TTC549 (cell line): Measurements from ENCODE around the gene CHSY1.

Source experiments
- FAIRE-seq: peaks from 2 replicates; lab custom pipeline; 2012; peaks lifted over from hg19 to GRCh38; lab: Jason Lieb, UNC

The CHSY1 gene

DNA sequence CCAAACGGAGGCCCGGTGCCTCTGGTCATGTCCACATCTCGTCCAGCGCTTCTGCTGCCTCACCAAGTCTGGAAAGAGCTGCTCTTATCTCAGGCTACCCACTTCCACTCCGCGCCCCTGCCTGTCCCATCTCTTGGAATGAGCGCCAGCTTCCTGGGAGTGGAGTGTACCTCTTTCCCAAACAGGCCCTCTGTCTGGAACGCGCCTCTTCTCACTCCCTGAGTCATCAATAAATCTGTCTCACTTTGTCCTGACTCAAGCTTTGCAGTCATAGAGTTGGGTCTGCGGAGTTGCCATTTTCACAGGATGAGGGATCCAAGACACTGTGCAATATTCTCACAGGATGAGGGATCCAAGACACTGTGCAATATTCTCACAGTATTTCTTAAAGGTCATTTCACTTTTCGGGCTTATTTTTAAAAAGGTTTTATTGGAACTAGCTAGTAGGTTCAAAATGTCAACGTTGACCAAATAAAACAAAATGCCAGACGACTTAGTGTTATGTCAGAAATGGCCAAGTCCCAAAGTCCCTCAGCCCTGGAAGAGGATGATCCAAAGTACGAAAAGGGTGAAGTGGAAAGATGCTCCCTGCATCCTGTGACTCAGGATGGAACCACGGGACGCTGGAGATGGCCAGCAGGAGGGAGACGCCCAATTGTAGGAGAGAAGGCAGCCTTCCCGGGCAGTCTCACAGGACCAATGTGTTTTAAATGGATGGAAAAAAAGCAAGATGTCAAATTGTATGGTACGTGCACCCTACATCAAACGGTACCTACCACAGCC lies 81.1 kb downstream of the CHSY1 start:
- no peak for FAIRE-seq

DNA sequence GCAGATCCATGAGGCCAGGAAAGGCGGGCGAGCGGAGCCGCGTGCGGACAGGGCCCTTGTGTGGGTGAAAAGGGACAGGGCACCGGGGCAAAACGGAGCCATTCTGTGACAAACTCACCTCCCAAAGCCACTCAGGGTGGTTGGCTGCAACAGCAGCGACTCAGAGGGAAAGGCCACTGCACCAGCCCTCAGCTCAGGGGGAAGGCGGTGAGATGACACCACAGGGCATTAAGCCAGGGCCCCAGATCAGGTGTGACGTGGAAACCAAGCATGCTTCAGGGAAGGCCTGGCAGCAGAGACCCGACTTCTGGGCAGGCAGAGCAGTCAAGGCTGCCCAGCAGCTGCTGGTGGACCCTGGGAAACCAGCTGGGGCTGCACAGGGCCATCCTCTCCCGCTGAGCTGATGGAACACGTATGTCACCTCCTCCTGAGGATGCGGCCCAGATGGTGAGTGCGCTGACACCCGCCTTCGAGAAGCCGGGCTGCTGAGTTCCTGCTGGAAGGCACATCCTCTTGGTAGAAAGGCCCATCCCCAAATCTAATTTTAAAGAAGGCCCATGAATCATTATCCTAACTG lies 82.3 kb downstream of the CHSY1 start:
- no peak for FAIRE-seq

- no peak for FAIRE-seq
Measured at GRCh38 chr15:101168898-101169494, 82.9 kb downstream of the CHSY1 start.

GRCh38 chr15:101168463-101168824 lies 83.4 kb downstream of the CHSY1 start:
- FAIRE-seq, result no peak

GRCh38 chr15:101167753-101168462 lies 83.9 kb downstream of the CHSY1 start:
- FAIRE-seq, result no peak

- no peak for FAIRE-seq
Measured at GRCh38 chr15:101167411-101167752, 84.5 kb downstream of the CHSY1 start.

DNA sequence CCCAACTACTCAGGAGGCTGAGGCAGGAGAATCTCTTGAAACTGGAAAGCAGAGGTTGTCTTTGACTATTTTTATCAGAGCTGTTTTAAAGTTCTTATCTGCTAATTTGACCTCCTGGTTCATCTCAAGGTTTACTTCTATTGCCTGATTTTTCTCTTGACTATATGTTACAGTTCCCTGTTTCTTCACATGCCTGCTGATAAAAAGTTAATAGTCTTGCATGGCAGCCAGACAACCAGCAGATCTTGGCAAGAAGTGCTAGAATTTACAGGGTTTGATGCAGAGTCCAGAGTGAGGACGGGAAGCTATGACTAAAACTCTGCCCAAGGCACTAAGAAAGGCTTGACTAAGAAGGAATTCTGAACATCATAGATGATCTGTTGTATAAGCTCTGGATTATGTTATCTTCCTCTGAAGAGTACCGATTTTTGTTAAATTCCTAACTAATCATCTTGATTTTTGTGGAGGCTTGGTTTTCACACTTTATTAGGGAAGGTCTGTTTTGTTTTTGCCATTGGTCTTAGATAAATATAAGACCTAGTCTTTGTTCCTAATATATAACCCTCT lies 85.9 kb downstream of the CHSY1 start:
- FAIRE-seq, result no peak

DNA sequence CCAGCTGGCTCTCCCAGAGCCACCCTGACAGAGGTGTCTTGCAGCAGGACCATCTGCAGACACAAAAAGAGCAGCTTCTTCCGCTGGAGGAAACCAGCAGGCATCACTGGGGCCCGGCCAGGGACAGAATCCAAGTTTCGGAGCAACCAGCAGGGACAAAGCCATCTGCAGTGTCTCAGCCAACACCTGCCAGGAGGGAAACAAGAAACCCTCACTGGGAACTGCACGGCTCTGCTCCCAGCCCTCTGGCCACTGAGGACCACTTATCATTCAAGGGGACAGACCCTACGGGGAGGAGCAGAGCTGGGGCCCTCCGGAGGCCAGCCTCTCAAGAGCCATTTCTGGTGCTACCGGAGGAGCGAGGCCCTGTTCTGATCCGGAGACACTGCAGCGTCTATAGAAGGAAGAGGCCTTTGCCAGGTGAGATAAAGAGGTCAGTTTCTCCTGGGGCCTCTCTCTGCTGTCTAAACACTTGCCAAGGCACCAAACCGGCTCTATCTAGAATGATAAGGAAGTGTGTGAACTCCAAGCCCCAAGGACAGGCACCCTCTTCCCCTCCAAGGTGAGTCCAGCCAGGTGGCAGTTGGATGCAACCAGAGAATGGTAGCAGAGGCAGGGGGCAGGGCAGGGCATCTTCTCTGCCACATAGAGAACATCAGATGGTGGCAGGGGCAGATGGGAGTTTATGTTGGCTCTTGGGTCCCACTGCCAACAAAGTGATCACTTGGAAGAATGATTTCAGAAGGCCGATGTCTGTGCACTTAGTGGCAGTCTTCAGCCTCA lies 89.0 kb downstream of the CHSY1 start:
- no peak for FAIRE-seq

- no peak for FAIRE-seq
Measured at GRCh38 chr15:101161656-101162055, 90.2 kb downstream of the CHSY1 start.

DNA sequence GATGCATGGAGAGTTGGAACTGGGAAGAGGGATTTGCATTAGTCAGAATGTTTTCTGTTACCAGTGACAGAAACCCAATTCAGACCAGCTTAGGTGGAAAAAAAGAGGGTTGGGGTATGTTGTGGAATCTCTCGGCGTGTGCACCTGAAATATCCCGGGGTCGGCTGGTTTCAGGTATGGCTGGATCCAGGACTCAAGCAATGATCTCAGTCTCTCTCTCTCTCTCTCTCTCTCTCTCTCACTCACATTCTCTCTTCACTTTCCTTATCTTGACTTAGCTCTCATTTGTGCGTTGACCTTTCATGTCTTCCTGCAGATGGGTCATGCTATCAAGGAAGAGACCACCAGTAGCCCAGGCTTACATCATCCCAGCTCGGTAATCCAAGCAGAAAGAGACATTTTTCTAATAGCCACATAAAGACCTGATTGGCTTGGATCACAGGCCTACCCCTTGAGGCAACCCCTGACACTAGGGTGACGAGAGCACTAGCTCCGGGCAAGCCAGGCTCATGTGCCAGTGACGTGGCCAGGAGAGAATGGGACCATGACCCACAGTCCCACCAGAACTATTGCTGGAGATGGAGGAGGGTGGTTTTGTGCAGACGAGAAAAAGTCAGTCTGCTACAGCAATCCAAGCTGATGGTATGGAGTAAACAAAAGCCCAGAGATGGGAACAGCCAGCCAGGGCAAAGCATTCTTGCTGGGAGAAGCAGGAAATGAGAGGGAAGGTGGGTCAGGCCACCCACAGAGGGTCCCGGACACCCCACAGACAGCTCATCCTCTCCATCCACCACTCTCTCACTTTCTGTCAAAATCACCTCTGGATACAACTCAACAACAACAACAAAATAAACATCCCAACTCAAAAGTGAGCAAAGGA lies 91.7 kb downstream of the CHSY1 start:
- FAIRE-seq, result no peak

- no peak for FAIRE-seq
Measured at GRCh38 chr15:101159096-101159935, 92.5 kb downstream of the CHSY1 start.

- no peak for FAIRE-seq
Measured at GRCh38 chr15:101158166-101159095, 93.4 kb downstream of the CHSY1 start.

GRCh38 chr15:101157721-101158120 lies 94.1 kb downstream of the CHSY1 start:
- no peak for FAIRE-seq

DNA sequence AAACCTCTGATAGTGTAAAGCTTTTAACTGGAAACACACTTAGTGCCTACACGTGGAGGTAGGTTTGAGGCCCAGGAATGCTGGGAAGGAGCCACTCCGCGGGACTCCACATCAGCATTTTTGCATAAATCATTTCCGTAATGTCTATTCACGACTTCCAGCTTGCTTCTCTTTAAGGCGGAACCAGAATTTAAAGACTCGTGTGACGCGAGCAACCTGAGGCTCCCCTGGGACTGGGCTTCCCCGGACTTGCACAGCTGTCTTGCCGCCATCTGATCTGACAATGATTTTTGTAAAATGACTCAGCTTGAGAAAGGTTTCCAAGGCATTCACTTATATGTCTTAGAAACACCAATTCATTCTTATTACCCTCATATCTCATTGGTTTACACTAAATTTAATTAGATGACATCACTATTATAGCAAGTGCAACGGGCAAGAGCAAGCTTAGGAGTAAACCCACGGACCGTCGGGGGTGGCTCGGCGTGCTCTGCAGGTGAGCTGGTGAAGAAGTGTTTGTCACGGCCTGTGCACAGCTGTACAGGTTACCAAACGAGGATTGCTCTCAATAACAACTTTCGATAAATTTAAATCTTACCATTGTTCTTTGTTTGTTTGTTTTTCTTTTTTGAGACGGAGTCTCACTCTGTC lies 95.2 kb downstream of the CHSY1 start:
- no peak for FAIRE-seq

DNA sequence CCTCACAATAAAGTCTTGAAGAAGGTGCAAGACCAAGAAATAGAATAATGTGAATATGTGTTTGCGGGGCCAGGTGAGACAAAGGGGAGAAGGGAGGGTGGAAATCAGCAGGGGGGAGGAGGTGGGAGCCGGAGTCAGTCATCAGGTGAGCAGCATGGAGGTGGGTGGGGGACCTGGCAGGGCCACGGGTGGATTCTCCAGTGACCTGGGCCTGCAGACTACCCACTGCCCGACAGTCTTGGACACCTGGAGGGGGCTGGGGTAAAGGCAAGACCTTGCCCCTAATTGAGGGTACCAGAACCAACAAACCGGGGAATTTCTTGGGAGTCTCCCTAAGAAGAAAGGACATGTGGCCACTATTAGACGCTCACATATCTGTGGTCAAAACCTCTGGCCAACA lies 95.8 kb downstream of the CHSY1 start:
- FAIRE-seq, result no peak

DNA sequence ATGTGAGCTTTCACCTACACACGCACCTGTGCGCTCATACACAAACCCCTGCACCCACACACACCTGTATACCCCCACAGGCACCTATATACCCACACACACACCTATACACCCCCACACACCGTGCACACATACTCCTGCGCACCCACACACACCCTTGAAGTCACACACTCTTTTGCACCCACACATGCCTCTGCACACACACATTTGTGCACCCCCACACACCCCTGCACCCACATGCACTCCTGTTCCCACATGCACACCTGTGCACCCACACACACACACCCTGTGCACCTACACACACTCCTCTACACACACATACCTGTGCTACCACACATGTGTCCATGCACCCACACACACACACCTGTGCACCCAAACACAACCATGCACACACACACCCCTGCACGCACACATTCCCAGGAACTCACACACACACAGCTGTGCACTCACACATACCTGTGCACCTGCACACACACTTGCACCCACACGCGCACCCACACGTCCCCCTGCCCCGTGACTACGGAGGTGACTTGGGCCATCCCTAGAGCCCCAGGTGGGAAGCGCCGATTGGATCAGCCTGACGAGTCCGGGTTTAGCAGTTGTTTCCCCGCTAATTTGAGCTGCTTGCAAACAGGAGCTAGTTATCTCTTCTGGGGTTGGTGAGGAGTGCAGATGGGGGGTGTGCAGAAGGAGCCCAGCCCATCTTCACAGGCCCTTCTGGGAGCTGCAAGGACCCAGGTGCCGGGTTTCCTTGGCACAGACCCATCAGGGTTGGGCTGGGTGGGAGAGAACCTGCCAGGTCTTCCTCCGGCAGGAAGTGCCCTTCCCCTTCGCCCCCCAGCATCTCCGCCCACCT lies 97.8 kb downstream of the CHSY1 start:
- FAIRE-seq, result no peak

- FAIRE-seq, result no peak
Measured at GRCh38 chr15:101152914-101153313, 98.9 kb downstream of the CHSY1 start.

GRCh38 chr15:101151288-101151687 lies 100.6 kb downstream of the CHSY1 start:
- no peak for FAIRE-seq
